HG02938 (cell line): Measurements from ENCODE around the gene DCDC2C.
A peak's percentile ranks its signal among the peaks of the same experiment; 100 is the strongest.

Source experiments
- ATAC-seq: cut with Tn5 transposase; IDR thresholded peaks from one replicate; pipeline ENCODE4 v1.9.1; 2021; ENCODE audit warnings: mild to moderate bottlenecking, moderate library complexity; ENCODE audit not compliant: unreplicated experiment

Gene DCDC2C

DNA sequence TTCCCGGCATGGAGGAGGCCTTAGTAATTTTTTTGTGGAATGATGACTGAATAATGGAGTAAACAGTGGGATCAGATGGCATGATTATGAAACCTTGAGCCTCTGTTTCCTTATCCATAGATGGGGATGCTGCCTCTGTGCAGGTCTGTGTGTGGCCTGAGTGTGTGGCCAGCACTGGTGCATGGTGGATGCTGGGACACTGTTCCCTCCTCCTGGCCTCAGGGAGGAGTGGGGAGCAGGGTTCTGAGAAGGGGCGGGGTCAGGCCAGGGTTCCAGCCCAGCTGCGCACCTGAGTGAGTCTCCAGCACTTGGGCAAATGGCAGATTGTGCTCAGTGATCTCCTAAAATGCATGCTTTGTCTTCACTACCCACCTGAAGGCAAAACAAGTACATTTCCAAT, 66.4 kb downstream of the DCDC2C start:
- no peak for ATAC-seq

DNA sequence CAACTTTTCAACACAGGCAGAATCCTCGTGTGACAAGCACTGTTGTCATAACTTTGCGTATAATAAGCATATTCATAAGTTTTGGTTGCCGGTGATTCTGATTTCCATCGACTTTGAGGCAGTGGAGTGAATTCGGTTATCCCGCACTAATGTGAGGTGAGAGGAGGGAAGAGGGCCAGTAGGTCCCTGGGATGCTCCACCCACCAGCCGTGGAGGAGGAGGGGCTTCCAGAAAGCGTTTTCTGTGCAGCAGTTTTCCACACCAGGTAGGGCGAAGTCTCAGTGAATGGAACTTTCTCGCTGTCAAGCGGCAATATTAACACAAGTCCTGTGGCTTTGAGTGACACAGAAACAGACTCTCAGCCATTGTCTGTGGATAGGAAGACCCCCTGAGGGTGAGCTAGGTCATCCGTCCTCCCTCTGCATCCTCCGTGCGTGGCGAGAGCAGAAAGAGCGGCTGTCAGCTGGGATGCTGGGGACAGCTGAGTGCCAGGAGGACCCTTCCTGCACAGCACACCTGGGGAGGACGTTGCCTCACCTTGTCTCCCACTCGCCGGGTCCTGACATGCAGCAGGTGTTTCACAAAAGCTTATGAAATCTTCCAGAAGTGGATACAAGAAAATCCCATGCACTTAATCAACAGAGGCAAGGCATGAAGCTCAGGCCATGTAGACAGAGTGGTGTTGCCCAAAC, 67.5 kb downstream of the DCDC2C start:
- ATAC-seq = no peak

DNA sequence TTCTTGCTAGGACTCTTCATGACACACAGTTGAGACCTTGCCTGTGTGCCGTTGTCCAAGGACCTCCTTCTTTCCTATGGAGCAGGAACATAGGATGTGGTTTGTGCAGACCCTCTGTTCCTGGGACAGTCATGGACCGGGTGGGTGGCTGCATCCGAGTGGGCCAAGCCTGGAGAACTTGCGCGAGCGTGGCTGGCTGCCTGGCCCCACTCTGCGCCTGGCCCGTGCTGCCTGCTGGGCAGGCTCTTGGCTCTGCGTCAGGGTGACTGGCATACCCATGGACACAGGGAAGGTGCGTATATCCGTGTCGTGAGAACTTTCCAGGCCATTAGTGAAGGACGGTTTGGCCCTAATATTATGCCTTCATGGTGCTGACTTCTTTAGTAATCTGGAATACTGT, 68.2 kb downstream of the DCDC2C start:
- no peak for ATAC-seq

DNA sequence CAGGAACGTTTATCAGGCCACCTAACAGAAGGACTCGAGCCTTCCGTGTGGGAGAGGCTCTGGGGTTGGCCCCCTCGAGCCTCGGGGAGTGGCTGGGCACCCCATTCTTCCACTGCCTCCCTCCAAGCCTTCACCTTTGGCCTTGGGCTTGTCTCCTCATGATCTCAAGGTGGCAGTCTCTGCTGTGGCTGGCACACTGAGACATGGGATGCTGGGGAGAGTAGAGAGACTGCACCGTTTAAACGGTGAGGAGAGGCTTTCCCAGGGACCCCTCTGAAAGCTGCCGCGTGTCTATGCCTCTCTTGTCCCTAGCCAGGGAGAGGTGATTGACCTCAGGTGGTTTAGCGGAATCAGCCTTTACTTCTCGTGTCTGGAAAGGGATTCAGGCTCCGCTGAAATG, 71.0 kb downstream of the DCDC2C start:
- ATAC-seq = no peak

DNA sequence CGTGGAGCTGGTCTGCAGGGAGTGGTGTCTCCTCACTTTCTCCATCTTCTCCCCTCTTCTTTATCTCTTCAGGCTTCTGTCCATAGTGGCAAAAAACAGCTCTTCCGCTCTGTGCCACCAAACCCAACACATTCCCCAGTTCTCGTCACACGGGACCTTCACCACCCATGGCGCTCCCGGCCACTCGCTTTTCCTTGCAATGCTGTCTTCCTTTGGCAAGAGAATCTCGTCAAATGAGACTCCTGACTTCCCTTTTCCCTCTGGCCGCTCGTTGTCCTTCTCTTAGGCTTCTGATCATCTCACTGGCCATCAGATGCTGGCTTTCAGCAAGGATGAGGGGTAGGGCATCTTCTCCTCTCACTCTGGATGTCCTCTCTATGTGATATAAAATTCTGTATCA, 72.9 kb downstream of the DCDC2C start:
- no peak for ATAC-seq

DNA sequence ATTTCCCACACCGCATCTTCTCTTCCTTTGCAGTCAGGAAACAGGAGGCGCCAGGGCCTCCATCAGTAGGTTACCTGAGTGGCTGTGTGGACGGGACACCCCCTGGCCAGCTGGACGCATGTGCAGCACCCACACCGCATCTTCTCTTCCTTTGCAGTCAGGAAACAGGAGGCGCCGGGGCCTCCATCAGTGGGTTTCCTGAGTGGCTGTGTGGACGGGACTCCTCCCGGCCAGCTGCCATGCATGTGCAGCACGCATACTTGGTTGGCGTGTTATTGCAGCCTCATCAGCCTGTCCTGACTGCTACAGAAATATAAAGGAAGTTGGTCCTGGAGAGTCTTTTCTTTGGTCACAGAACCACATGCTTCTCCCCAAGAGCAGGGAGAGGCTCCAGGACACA, 74.6 kb downstream of the DCDC2C start:
- no peak for ATAC-seq

DNA sequence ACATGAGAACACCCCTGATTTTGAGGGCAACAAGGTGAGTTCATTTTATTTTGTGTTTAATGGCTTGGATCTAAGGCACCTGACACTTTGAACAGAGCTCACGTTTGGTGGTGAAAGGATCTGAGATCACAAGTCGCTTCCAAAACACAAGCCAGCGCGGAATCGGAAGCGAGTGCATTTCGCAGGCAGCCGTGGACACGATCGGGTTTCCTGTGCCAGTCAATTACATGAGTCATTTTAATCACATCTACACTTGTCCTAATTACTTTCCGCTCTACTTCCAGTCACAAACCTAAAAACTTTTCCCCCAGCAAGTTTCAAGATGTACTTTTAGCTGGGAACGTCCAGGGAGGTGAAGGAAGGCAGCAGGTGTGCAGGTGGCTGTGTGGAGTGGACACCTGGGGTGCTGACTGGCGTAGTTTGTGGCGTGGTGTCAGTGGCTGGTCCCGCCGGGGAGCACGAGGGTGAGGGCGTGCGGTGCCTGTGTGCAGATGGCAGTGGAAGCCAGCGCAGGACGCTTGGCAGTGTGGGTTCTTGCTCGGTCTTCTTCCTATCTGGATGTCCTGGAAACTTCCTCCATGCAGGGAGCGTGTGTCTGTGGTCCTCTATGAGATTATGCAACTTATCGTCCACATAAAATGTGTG, 75.6 kb downstream of the DCDC2C start:
- no peak for ATAC-seq

GRCh38 chr2:3779496-3780049, 76.2 kb downstream of the DCDC2C start:
- ATAC-seq = no peak

DNA sequence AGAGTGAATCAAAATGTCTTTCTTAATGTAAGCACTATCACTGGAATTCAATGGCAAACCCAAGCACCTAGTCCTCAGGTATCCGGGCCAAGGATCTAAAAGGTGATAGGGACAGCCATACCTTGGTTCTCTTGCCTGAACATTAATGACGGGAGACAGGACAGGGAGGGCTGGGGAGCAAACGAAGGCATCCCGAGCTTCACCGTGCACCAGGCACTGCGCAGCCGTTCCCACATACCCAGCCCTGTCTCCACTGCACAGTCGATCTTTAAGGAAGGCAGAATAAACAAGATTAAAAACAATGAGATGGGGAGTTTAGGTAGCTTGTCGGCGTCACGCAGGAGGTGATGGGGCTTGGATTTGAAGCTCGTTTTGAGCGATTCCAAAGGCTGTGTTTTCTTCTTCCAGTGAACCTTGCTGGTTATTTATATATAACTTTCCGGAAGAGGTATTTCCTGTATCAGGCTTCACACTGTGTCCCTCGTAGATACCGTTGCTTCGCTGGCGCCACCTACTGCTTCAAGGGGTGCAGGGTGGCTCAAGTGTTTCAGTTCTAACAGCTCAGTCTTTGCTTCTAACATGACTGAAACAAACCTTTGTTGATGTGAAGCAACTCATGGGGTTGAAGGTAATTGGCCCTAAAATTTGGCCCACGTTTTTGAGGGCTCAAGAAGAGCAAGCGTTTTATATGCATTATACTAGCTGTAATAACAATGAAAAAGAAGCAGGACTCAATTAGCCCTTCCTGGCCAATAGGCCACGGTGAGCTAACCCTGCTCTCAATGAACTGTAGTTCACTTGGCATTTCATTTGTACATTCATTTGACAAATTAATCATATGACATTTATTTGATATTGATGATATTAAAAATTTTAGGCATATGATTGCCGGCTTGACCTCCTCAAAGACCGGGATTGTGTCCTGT, 77.4 kb downstream of the DCDC2C start:
- peak; percentile 98 for ATAC-seq

DNA sequence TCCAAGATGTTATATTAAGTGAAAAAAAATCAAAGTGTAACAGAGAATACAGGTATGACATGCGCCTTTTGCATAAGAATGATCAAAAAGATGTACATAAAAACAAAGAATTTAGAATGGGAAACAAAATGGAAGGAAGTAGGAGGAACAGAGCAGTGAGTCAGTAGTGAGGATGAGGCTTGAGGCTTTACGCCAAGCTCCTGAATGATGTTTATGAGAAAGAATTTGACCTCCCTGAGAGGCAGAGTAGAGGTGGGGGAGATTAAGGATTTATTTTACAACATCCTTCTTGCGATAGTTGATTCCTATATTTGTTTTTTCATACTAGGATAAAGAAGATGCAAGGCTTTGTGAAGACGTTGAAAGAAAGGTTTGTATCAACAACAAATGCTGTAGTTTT, 81.4 kb downstream of the DCDC2C start:
- no peak for ATAC-seq

GRCh38 chr2:3785220-3785889, 82.0 kb downstream of the DCDC2C start:
- no peak for ATAC-seq

DNA sequence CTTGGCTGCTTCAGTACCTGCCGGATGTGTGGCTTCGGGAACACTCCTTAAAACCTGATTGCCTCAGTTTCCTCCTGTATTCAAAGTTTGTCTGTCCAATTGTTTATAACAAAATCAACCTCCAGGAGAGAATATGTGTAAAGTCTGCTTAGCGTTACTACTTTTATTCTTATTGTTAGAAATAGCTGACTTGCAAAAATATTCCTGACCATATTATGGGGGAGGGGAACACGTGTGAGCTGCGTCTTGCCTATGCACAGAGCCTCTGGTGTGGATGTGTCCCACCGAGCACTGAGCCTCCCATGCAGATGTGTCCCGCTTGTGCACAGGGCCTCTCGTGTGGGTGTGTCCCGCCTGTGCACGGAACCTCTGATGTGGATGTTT, 82.5 kb downstream of the DCDC2C start:
- ATAC-seq = no peak

- no peak for ATAC-seq
Measured at GRCh38 chr2:3787768-3788167, 84.4 kb downstream of the DCDC2C start.

GRCh38 chr2:3789256-3789655, 85.9 kb downstream of the DCDC2C start:
- ATAC-seq = no peak

DNA sequence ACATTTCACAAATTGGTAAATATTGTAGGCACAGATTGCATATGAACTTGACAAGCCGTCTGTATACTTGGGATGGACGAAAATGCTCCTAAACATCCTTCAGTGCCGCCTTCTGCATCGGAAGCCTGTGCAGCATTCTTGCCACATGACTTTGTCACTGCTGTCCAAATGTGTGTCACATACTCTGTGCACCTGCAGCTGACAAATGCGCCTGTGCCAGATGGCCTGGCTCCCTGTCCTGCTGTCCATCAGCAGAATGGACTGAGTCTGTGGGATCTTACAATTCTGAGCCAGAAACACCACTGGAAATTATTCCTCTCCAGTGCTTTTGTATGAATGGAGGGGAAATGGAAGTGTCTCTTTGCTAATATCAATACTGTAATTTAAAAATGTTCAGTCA, 89.9 kb downstream of the DCDC2C start:
- ATAC-seq = no peak

- no peak for ATAC-seq
Measured at GRCh38 chr2:3801506-3801905, 98.1 kb downstream of the DCDC2C start.

DNA sequence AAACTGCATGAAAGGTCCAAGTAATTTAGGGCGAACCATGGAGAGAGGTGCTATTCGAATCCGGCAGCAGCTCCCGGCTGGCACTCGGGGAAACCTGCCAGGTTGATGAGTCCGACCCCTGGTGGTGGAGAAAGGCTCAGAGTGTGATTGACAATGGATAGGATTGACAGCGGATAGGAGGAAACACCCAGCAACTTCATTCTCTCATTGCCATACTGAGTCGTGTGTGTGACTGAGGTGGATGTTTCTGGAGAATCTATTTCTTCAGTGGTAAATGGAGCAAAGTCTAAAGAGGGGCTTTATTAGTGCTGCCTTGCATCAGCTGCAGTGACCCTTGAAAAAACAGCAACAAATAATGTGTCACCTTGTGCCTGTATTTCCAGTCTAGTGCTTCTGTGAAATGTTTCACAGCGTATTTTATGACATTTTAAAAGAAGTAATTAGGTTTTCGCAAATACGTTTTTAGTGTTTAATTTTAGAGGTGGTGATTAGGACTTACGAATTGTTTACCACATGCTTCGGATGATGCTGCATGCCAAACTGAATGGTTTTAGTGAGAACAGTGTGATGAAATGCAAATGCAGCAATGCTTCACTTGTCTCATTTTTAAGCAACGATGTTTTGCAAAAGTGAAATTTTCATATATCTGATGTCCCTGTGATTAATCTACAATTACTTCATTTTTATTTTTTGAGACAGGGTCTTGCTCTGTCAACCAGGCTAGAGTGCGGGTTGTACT, 102.0 kb downstream of the DCDC2C start:
- no peak for ATAC-seq

- no peak for ATAC-seq
Measured at GRCh38 chr2:3806168-3806567, 102.8 kb downstream of the DCDC2C start.

DNA sequence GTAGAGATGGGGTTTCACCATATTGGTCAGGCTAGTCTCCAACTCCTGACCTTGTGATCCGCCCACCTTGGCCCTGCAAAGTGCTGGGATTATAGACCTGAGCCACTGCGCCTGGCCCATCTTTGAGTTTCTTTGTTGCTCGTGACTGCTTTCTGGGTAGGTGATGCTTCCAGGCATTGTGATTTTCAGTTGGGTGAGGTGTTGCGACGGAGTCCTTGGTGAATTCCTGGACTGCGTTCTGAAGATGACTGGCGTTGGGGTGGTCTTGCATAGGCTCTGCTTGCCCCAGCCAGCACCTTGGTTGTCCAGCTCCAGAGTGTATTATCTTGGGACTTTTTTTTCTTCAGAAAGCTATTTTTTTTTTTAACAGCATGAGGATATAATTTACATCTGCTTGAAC, 103.4 kb downstream of the DCDC2C start:
- no peak for ATAC-seq

- ATAC-seq = no peak
Measured at GRCh38 chr2:3807853-3808252, 104.5 kb downstream of the DCDC2C start.
